ENCODE data around the gene NCAM2. TPM values are rescaled to one million over a fixed set of nuclear protein-coding genes. Genes with fewer than 3 reads are reported as not detected.

NCAM2 gene
- total and polyA plus RNA-seq, 10 donors, result 0.09 to 5.7 (median 1.0) TPM

DNA sequence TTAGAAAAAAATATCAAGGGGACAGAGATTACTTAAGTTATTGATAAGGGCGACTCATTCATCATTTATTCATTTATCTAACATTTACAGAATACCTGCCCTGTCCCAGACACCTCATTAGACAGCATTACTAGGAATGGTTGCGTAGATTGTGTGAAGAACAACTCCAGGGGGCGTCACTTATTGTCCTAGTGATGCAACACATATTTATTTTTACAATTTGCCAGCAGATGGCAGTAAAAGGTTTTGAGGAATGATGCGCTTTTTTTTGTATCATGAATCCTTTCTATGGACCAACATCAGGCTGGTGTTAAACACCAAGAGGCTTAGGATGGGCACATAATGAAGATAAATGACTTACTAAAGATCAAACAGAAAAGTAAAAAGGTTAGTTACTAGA is 5.5 kb downstream of the NCAM2 start:
- peaks cover 0 to 13% (median 4%) of the 10 kb centered on the region in 6 donors for H3K4me1 ChIP-seq
- H3K27me3 ChIP-seq (replicated peaks in 1 of 7), result peaks cover 0 to 16% (median under 1%) of the 10 kb centered on the region in 7 donors
- no peaks in the 10 kb centered on the region for H3K36me3 ChIP-seq
- H3K9me3 ChIP-seq, result no peaks in the 10 kb centered on the region
- no peak overlapping the region for H3K27ac ChIP-seq
- no peak for TF ChIP-seq POLR2AphosphoS5 (IDR thresholded peaks at IDR 0.05)
- TF ChIP-seq, protein P1, sequence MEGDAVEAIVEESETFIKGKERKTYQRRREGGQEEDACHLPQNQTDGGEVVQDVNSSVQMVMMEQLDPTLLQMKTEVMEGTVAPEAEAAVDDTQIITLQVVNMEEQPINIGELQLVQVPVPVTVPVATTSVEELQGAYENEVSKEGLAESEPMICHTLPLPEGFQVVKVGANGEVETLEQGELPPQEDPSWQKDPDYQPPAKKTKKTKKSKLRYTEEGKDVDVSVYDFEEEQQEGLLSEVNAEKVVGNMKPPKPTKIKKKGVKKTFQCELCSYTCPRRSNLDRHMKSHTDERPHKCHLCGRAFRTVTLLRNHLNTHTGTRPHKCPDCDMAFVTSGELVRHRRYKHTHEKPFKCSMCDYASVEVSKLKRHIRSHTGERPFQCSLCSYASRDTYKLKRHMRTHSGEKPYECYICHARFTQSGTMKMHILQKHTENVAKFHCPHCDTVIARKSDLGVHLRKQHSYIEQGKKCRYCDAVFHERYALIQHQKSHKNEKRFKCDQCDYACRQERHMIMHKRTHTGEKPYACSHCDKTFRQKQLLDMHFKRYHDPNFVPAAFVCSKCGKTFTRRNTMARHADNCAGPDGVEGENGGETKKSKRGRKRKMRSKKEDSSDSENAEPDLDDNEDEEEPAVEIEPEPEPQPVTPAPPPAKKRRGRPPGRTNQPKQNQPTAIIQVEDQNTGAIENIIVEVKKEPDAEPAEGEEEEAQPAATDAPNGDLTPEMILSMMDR (IDR thresholded peaks at IDR 0.05 in 8 of 11, conservative IDR thresholded peaks at IDR 0.05 in 3 of 11), result no peak
- no peak for TF ChIP-seq POLR2A (IDR thresholded peaks at IDR 0.05)
- no peak for DNase-seq
- intact Hi-C loops (cut with DNase I; ENCODE audit: low total_unique reads), result loop anchor here (10.0 kb wide), 1 partner anchor 921 kb away; no protein-coding TSS in a partner anchor
- H3K4me3 ChIP-seq, result no peak overlapping the region
- 46 to 61% (median 58%) methylated on average over 4 of the region's 4 CpGs for WGBS, 5 donors

DNA sequence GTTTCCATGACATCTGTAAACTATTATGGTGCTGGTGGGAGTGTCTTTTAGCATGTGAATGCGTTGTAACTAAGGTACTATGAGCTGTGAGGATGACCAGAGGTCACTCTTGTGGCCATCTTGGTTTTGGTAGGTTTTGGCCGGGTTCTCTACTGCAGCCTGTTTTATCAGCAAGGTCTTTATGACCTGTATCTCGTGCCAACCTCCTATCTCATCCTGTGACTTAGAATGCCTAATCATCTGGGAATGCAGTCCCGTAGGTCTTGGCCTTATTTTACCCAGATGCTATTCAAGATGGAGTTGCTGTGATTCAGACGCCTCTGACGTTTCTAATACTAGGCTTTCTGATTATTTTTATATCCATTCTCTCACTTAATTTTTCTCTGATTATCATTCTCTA is 9.4 kb downstream of the NCAM2 start:
- Histone ChIP-seq H3K36me3 (no peaks in the 10 kb centered on the region), H3K4me1 (no peaks in the 10 kb centered on the region), H3K27me3 (replicated peaks in 1 of 7) (no peaks in the 10 kb centered on the region), H3K4me3 (no peak overlapping the region), H3K9me3 (no peaks in the 10 kb centered on the region), H3K27ac (no peak overlapping the region)
- intact Hi-C loops (cut with DNase I; ENCODE audit: low total_unique reads), result loop anchor here (10.0 kb wide), 1 partner anchor 917 kb away; no protein-coding TSS in a partner anchor
- TF ChIP-seq POLR2A (IDR thresholded peaks at IDR 0.05) (no peak), POLR2AphosphoS5 (IDR thresholded peaks at IDR 0.05) (no peak)
- TF ChIP-seq, protein P1 (IDR thresholded peaks at IDR 0.05 in 8 of 11, conservative IDR thresholded peaks at IDR 0.05 in 3 of 11), result no peak
- WGBS, 5 donors, result 65 to 81% (median 76%) methylated on average over 6 of the region's 6 CpGs
- no peak for DNase-seq

GRCh38 chr21:21010228-21010627 is 12.0 kb downstream of the NCAM2 start:
- Histone ChIP-seq H3K4me3 (no peak overlapping the region), H3K27ac (no peak overlapping the region), H3K27me3 (replicated peaks in 1 of 7) (no peaks in the 10 kb centered on the region), H3K36me3 (no peaks in the 10 kb centered on the region), H3K4me1 (no peaks in the 10 kb centered on the region), H3K9me3 (no peaks in the 10 kb centered on the region)
- 61 to 75% (median 68%) methylated on average over 3 of the region's 3 CpGs for WGBS, 5 donors
- TF ChIP-seq POLR2AphosphoS5 (IDR thresholded peaks at IDR 0.05) (no peak), POLR2A (IDR thresholded peaks at IDR 0.05) (no peak)
- TF ChIP-seq, protein P1 (IDR thresholded peaks at IDR 0.05 in 8 of 11, conservative IDR thresholded peaks at IDR 0.05 in 3 of 11), result no peak
- intact Hi-C loops (cut with DNase I; ENCODE audit: low total_unique reads), result no loop called here
- no peak for DNase-seq

DNA sequence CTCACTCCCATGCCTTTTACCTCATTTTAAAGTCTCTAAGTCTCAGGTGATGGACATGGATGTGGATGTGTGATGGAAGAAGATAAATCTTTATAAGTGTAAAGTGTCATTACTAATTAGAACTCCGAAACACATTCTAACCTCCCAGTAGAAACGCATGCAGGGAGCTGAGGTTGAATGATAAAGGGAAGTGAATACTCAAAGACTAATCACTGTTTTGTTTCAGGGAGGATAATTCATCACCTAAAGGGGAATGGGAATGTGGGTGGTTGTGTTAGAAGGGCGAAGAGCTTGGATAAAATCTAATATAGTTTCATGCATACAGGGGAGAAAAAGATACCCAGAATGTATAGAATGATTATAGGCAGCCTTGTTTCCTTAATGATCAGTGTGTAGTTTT is 12.5 kb downstream of the NCAM2 start:
- intact Hi-C loops (cut with DNase I; ENCODE audit: low total_unique reads), result no loop called here
- Histone ChIP-seq H3K4me3 (no peak overlapping the region), H3K27me3 (replicated peaks in 1 of 7) (no peaks in the 10 kb centered on the region), H3K9me3 (no peaks in the 10 kb centered on the region), H3K27ac (no peak overlapping the region), H3K4me1 (no peaks in the 10 kb centered on the region), H3K36me3 (no peaks in the 10 kb centered on the region)
- DNase-seq, result no peak
- WGBS, 5 donors, result 57 to 81% (median 67%) methylated on average over 3 of the region's 3 CpGs
- TF ChIP-seq POLR2A (IDR thresholded peaks at IDR 0.05) (no peak), POLR2AphosphoS5 (IDR thresholded peaks at IDR 0.05) (no peak)
- TF ChIP-seq, protein P1 (IDR thresholded peaks at IDR 0.05 in 8 of 11, conservative IDR thresholded peaks at IDR 0.05 in 3 of 11), result no peak
